Gastroesophageal sphincter (tissue), 3 donors: ENCODE data around the gene TATDN3.

Source experiments
- POLR2AphosphoS5 ChIP-seq: sonication (generic); formaldehyde crosslinking; IDR thresholded peaks from one replicate; pipeline ENCODE4 v1.6.1; 2017; ENCODE audit warnings: antibody characterized with exemption
- TF ChIP-seq, protein P1 (sequence below), 4 experiments: fragments of 200-600 bp in 2 of 4; fragments of 450-650 bp in 2 of 4; sonication (generic) in 1 of 4; IDR thresholded peaks; one replicate each; pipeline ENCODE4 v1.5.1; 2017 to 2019; ENCODE audit warnings: antibody characterized with exemption in 4 of 4, mild to moderate bottlenecking in 2 of 4, moderate library complexity in 2 of 4

DNA sequence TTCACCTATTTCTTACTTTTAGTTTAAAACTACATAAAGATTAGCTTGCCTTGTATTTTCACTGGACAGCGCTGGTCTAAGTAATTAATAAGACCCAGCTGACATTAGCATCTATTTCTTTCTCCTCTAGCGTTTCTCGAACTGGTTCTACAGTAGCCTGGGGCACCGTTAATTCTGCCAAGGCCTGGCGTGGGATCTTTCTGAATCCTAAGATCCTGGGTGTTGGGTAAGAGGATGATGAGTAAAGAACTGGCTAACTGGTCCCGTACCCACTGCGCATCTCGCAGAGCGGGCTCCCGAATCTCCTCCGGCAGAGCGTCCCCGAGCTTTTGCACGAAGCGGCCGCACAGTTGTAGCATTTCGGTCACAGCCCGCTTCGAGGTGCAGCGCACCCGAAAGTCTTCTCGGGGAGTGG, 426 bp upstream of the TATDN3 start:
- TF ChIP-seq POLR2AphosphoS5 = no peak
- TF ChIP-seq, protein P1, sequence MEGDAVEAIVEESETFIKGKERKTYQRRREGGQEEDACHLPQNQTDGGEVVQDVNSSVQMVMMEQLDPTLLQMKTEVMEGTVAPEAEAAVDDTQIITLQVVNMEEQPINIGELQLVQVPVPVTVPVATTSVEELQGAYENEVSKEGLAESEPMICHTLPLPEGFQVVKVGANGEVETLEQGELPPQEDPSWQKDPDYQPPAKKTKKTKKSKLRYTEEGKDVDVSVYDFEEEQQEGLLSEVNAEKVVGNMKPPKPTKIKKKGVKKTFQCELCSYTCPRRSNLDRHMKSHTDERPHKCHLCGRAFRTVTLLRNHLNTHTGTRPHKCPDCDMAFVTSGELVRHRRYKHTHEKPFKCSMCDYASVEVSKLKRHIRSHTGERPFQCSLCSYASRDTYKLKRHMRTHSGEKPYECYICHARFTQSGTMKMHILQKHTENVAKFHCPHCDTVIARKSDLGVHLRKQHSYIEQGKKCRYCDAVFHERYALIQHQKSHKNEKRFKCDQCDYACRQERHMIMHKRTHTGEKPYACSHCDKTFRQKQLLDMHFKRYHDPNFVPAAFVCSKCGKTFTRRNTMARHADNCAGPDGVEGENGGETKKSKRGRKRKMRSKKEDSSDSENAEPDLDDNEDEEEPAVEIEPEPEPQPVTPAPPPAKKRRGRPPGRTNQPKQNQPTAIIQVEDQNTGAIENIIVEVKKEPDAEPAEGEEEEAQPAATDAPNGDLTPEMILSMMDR (IDR thresholded peaks at IDR 0.05) = no peak
